Progenitor cell of endocrine pancreas (in vitro differentiated cells): Measurements from ENCODE around the gene RAB5IF. TPM values are rescaled to one million over a fixed set of nuclear protein-coding genes. Genes with fewer than 3 reads are reported as not detected.

Source experiments
- DNase-seq: peaks from one replicate; pipeline ENCODE4 v3.0.0; 2021; ENCODE audit warnings: low spot score; ENCODE audit not compliant: unreplicated experiment
- H3K27ac Mint-ChIP-seq: 2 replicates; pipeline ENCODE4 v1.8.0; 2021; ENCODE audit warnings: mild to moderate bottlenecking, moderate library complexity, mixed read lengths
- H3K27me3 Mint-ChIP-seq: 2 replicates; pipeline ENCODE4 v1.8.0; 2021; ENCODE audit warnings: mixed read lengths
- H3K36me3 Mint-ChIP-seq: 2 replicates; pipeline ENCODE4 v1.8.0; 2022; ENCODE audit warnings: mixed read lengths; ENCODE audit not compliant: insufficient read depth
- H3K4me1 Mint-ChIP-seq: 2 replicates; pipeline ENCODE4 v1.8.0; 2021; ENCODE audit warnings: low read depth, mixed read lengths
- H3K4me3 Mint-ChIP-seq: 2 replicates; pipeline ENCODE4 v1.8.0; 2021; ENCODE audit warnings: low read depth, mild to moderate bottlenecking, moderate library complexity, mixed read lengths
- H3K9me3 Mint-ChIP-seq: 2 replicates; pipeline ENCODE4 v1.8.0; 2021; ENCODE audit warnings: low read depth, mixed read lengths
- CTCF ChIP-seq: fragments of 200-600 bp; sonication (generic); IDR thresholded peaks from one replicate; pipeline ENCODE4 v1.5.0; 2021; ENCODE audit warnings: antibody characterized with exemption, mild to moderate bottlenecking; ENCODE audit not compliant: unreplicated experiment
- total RNA-seq: library from RNA; stranded (reverse); gene quantifications from 2 replicates; pipeline ENCODE4 v1.2.1, GENCODE V29; 2021

RAB5IF gene
- total RNA-seq, 1 donor from 2014 or later = 58.8 TPM

GRCh38 chr20:36582322-36582721 is 23.3 kb upstream of the RAB5IF start:
- H3K4me1 Mint-ChIP-seq = no peaks in the 10 kb centered on the region
- no peaks in the 10 kb centered on the region for H3K27me3 Mint-ChIP-seq
- DNase-seq = no peak
- H3K9me3 Mint-ChIP-seq = no peaks in the 10 kb centered on the region
- H3K27ac Mint-ChIP-seq = no peak overlapping the region
- TF ChIP-seq CTCF = no peak
- H3K4me3 Mint-ChIP-seq = no peak overlapping the region
- peaks cover 24% of the 10 kb centered on the region for H3K36me3 Mint-ChIP-seq

GRCh38 chr20:36582821-36583220 is 22.8 kb upstream of the RAB5IF start:
- Mint-ChIP-seq H3K27ac (no peak overlapping the region), H3K9me3 (no peaks in the 10 kb centered on the region), H3K4me3 (no peak overlapping the region), H3K4me1 (no peaks in the 10 kb centered on the region), H3K27me3 (no peaks in the 10 kb centered on the region), H3K36me3 (peaks cover 26% of the 10 kb centered on the region)
- no peak for TF ChIP-seq CTCF
- DNase-seq = no peak

GRCh38 chr20:36584018-36584481 is 21.5 kb upstream of the RAB5IF start:
- H3K4me3 Mint-ChIP-seq = no peak overlapping the region
- H3K36me3 Mint-ChIP-seq = peaks cover 24% of the 10 kb centered on the region
- no peaks in the 10 kb centered on the region for H3K27me3 Mint-ChIP-seq
- no peak overlapping the region for H3K27ac Mint-ChIP-seq
- H3K9me3 Mint-ChIP-seq = no peaks in the 10 kb centered on the region
- DNase-seq = no peak
- no peak for TF ChIP-seq CTCF
- no peaks in the 10 kb centered on the region for H3K4me1 Mint-ChIP-seq

GRCh38 chr20:36585410-36586125 is 20.0 kb upstream of the RAB5IF start:
- DNase-seq = no peak
- peaks cover 16% of the 10 kb centered on the region for H3K36me3 Mint-ChIP-seq
- no peak for TF ChIP-seq CTCF

GRCh38 chr20:36587388-36588070 is 18.1 kb upstream of the RAB5IF start:
- no peak for TF ChIP-seq CTCF
- no peak overlapping the region for H3K4me3 Mint-ChIP-seq
- H3K27me3 Mint-ChIP-seq = no peaks in the 10 kb centered on the region
- no peaks in the 10 kb centered on the region for H3K9me3 Mint-ChIP-seq
- no peaks in the 10 kb centered on the region for H3K4me1 Mint-ChIP-seq
- peaks cover 25% of the 10 kb centered on the region for H3K36me3 Mint-ChIP-seq
- H3K27ac Mint-ChIP-seq = no peak overlapping the region
- DNase-seq = no peak

More at GRCh38 chr20:36585410-36586125, 20.0 kb upstream of the RAB5IF start:
- Mint-ChIP-seq H3K27me3 (no peaks in the 10 kb centered on the region), H3K4me1 (no peaks in the 10 kb centered on the region), H3K27ac (peak overlapping the region; percentile 49), H3K4me3 (no peak overlapping the region), H3K9me3 (no peaks in the 10 kb centered on the region)
